Measurements from ENCODE around the gene LDB2. TPM values are rescaled to one million over a fixed set of nuclear protein-coding genes. Genes with fewer than 3 reads are reported as not detected.

The LDB2 gene
- total RNA-seq, 2 experiments from 2014 or later, result not detected

DNA sequence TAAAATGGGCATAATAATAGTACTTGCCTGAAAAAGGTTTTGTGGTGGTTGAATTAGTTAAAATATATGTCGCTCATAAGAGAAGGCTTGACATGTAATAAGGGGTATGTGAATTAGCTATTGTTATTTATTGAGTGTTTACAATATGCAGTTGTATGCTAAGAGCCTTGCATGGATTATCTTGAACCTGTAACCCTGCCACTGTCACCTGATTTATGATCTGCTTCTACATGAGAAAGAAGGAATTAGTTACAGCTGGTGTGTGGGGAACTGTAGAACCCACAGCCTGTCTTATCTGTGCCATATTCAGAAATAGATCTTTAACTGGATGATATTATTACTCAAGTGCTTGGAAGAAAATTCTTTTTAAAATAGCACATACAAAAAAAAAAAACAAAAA lies 227.7 kb downstream of the LDB2 start:
- Histone ChIP-seq H3K36me3 (ENCODE audit: insufficient read depth, low read length) (no peaks in the 10 kb centered on the region), H3K4me1 (ENCODE audit: insufficient read depth, low read length, poor library complexity, severe bottlenecking) (no peaks in the 10 kb centered on the region), H3K4me3 (ENCODE audit: low read depth, low read length, poor library complexity, severe bottlenecking) (no peak overlapping the region), H4K20me1 (ENCODE audit: insufficient read depth, low read length) (no peaks in the 10 kb centered on the region), H3K9me2 (ENCODE audit: insufficient read depth, low read length) (no peaks in the 10 kb centered on the region), H3K4me2 (ENCODE audit: low read length) (no peak overlapping the region), H2AFZ (ENCODE audit: low read length) (no peak overlapping the region), H3K9me3 (ENCODE audit: low read length) (no peaks in the 10 kb centered on the region), H3K27ac (ENCODE audit: low read depth, low read length, poor library complexity, severe bottlenecking) (no peak overlapping the region), H3K79me2 (ENCODE audit: insufficient read depth, low read depth, low read length) (no peaks in the 10 kb centered on the region)
- TF ChIP-seq EZH2phosphoT487 (IDR thresholded peaks at IDR 0.05; ENCODE audit: borderline replicate concordance, low read depth, low read length), result no peak
- TF ChIP-seq, protein P1, sequence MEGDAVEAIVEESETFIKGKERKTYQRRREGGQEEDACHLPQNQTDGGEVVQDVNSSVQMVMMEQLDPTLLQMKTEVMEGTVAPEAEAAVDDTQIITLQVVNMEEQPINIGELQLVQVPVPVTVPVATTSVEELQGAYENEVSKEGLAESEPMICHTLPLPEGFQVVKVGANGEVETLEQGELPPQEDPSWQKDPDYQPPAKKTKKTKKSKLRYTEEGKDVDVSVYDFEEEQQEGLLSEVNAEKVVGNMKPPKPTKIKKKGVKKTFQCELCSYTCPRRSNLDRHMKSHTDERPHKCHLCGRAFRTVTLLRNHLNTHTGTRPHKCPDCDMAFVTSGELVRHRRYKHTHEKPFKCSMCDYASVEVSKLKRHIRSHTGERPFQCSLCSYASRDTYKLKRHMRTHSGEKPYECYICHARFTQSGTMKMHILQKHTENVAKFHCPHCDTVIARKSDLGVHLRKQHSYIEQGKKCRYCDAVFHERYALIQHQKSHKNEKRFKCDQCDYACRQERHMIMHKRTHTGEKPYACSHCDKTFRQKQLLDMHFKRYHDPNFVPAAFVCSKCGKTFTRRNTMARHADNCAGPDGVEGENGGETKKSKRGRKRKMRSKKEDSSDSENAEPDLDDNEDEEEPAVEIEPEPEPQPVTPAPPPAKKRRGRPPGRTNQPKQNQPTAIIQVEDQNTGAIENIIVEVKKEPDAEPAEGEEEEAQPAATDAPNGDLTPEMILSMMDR (conservative IDR thresholded peaks at IDR 0.05; ENCODE audit: low read length), result no peak
- POLR2A ChIA-PET, result interaction anchor here (0.6 kb wide), 2 partner anchors 45 to 364 kb away, joined by 3 read pairs; no protein-coding TSS in a partner anchor
- intact Hi-C loops (cut with micrococcal nuclease; ENCODE audit: unreplicated experiment), result no loop called here
- DNase-seq (ENCODE audit: low spot score), result no peak
- BruUV-seq (replicated peaks), result no TSS peak
- CTCF ChIA-PET (ENCODE audit: unreplicated experiment), result no interaction called here

DNA sequence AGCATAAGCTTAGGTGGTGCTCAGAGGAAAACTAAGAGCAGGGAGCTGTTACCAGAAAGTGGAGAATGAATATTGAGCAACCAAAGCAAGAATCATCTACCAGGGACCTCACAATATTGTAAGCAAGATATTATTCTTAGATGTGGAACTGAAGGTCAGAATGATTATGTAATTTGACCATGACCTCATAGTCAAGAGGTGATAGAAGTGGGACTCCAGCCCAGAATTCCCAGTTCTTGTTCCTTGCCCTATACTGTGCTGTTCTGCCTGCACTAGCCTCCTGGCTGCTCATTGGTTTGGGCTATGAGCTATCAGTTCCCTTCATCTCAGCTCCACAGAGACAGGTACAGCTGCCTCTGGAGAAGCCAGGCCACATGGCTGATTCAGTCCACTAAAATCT lies 229.4 kb downstream of the LDB2 start:
- H3K4me2 ChIP-seq (ENCODE audit: low read length), result no peak overlapping the region
- no peaks in the 10 kb centered on the region for H3K9me2 ChIP-seq (ENCODE audit: insufficient read depth, low read length)
- ChIA-PET POLR2A (no interaction called here), CTCF (ENCODE audit: unreplicated experiment) (no interaction called here)
- H3K27ac ChIP-seq (ENCODE audit: low read depth, low read length, poor library complexity, severe bottlenecking), result no peak overlapping the region
- DNase-seq (ENCODE audit: low spot score), result no peak
- H3K79me2 ChIP-seq (ENCODE audit: insufficient read depth, low read depth, low read length), result no peaks in the 10 kb centered on the region
- TF ChIP-seq EZH2phosphoT487 (IDR thresholded peaks at IDR 0.05; ENCODE audit: borderline replicate concordance, low read depth, low read length), result no peak
- TF ChIP-seq, protein P1 (conservative IDR thresholded peaks at IDR 0.05; ENCODE audit: low read length), result no peak
- no TSS peak for BruUV-seq (replicated peaks)
- no peak overlapping the region for H2AFZ ChIP-seq (ENCODE audit: low read length)
- no peaks in the 10 kb centered on the region for H4K20me1 ChIP-seq (ENCODE audit: insufficient read depth, low read length)
- no peaks in the 10 kb centered on the region for H3K4me1 ChIP-seq (ENCODE audit: insufficient read depth, low read length, poor library complexity, severe bottlenecking)
- H3K4me3 ChIP-seq (ENCODE audit: low read depth, low read length, poor library complexity, severe bottlenecking), result no peak overlapping the region
- no peaks in the 10 kb centered on the region for H3K9me3 ChIP-seq (ENCODE audit: low read length)
- intact Hi-C loops (cut with micrococcal nuclease; ENCODE audit: unreplicated experiment), result no loop called here
- H3K36me3 ChIP-seq (ENCODE audit: insufficient read depth, low read length), result no peaks in the 10 kb centered on the region

DNA sequence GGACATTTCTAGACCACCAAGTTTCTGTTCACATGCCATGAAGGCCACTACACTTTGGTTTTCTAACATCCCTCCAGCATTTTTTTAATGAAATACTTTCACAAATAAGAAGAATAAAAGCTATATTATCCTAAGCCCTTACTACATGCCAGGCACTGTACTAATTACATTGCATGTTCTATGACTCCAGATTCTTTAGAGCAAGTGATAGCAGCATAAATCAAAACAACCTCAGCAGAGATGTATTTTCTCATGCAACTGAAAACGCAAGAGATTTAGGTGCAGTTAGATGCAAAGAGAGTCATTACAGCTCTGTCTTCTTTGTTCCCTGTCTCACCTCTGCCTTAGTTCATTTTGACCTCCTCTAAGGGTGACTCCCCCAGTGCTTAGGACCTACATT lies 230.0 kb downstream of the LDB2 start:
- no peaks in the 10 kb centered on the region for H4K20me1 ChIP-seq (ENCODE audit: insufficient read depth, low read length)
- POLR2A ChIA-PET, result no interaction called here
- H3K79me2 ChIP-seq (ENCODE audit: insufficient read depth, low read depth, low read length), result no peaks in the 10 kb centered on the region
- CTCF ChIA-PET (ENCODE audit: unreplicated experiment), result no interaction called here
- H3K4me1 ChIP-seq (ENCODE audit: insufficient read depth, low read length, poor library complexity, severe bottlenecking), result no peaks in the 10 kb centered on the region
- intact Hi-C loops (cut with micrococcal nuclease; ENCODE audit: unreplicated experiment), result no loop called here
- TF ChIP-seq, protein P1 (conservative IDR thresholded peaks at IDR 0.05; ENCODE audit: low read length), result no peak
- no peak for TF ChIP-seq EZH2phosphoT487 (IDR thresholded peaks at IDR 0.05; ENCODE audit: borderline replicate concordance, low read depth, low read length)
- no peak overlapping the region for H3K4me3 ChIP-seq (ENCODE audit: low read depth, low read length, poor library complexity, severe bottlenecking)
- no TSS peak for BruUV-seq (replicated peaks)
- no peaks in the 10 kb centered on the region for H3K9me3 ChIP-seq (ENCODE audit: low read length)
- no peak overlapping the region for H2AFZ ChIP-seq (ENCODE audit: low read length)
- no peak overlapping the region for H3K4me2 ChIP-seq (ENCODE audit: low read length)
- DNase-seq (ENCODE audit: low spot score), result no peak
- H3K36me3 ChIP-seq (ENCODE audit: insufficient read depth, low read length), result no peaks in the 10 kb centered on the region
- no peaks in the 10 kb centered on the region for H3K9me2 ChIP-seq (ENCODE audit: insufficient read depth, low read length)
- H3K27ac ChIP-seq (ENCODE audit: low read depth, low read length, poor library complexity, severe bottlenecking), result no peak overlapping the region
